ENCODE data around the gene OR1E1.
"Not testable (repeated sequence)": the region's sequence is repeated elsewhere in the genome, so short reads cannot be mapped to it uniquely, and the experiment has no call there.

Gene OR1E1

DNA sequence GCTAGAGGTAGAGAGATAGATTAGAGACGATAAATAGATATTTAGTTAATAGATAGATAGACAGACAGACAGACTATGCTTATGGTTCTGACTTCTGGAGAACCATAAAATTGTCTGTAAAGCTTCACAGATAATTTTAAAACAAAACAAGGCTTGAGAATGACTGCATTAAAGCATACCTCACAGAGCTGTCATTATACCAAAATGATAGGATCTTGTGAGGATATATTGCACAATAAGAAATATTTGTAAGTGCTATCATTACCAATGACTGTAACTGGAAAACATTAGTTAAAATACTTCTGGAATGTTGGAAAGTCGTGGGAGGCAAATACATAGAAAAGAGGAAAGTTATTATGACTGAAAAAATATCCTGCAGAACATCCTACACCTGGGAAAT, 3.6 kb upstream of the OR1E1 start:
- H3K9me3 ChIP-seq (ENCODE audit: control insufficient read depth, insufficient read depth, low read depth, low read length): no peaks in the 10 kb centered on the region
- no peak for TF ChIP-seq SP3 (tag by site-specific recombination; IDR thresholded peaks at IDR 0.05)
- H3K4me1 ChIP-seq (ENCODE audit: control insufficient read depth, insufficient read depth, low read length): no peaks in the 10 kb centered on the region
- no peak overlapping the region for H3K27ac ChIP-seq (ENCODE audit: extremely low read depth, low read depth, low read length)
- CTCF ChIA-PET: no interaction called here
- no peak overlapping the region for H3K4me3 ChIP-seq (ENCODE audit: low read depth, low read length)
- POLR2A ChIA-PET: no interaction called here
- no peaks in the 10 kb centered on the region for H3K36me3 ChIP-seq (ENCODE audit: control insufficient read depth in 2 of 2, insufficient read depth in 1 of 2, low read length in 2 of 2)

DNA sequence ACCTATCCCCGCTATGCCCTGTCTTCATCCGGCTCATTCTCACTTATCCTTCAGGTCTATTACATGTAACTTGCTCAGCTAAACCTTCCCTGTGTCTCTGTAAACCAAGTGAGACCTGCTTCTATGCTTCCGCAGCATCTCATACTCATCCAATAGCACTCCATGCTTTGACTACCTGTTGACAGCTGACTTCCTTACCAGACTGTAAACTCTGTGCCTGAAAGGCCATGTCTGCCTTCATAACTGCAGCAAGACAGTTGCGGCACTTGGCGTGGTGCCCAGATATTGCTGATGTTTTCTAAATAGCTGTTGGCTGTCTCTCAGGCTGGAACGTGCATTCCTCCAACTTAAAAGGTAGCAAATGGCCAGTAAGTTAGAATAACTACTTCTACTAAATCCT, 1.8 kb upstream of the OR1E1 start:
- POLR2A ChIA-PET: no interaction called here
- TF ChIP-seq GLI2 (tag by site-specific recombination; IDR thresholded peaks at IDR 0.05; ENCODE audit: borderline replicate concordance, low read depth) (no peak), ZBTB20 (tag by site-specific recombination; IDR thresholded peaks at IDR 0.05) (no peak), ZNF626 (tag by site-specific recombination; IDR thresholded peaks at IDR 0.05) (no peak), SCRT1 (tag by site-specific recombination; IDR thresholded peaks at IDR 0.05; ENCODE audit: borderline replicate concordance) (peak; percentile 59; the same call in 1 of the 2 replicates), SCRT2 (tag by site-specific recombination; IDR thresholded peaks at IDR 0.05) (peak; percentile 86)
- no peaks in the 10 kb centered on the region for H3K4me1 ChIP-seq (ENCODE audit: control insufficient read depth, insufficient read depth, low read length)
- H3K4me3 ChIP-seq (ENCODE audit: low read depth, low read length): no peak overlapping the region
- no peaks in the 10 kb centered on the region for H3K9me3 ChIP-seq (ENCODE audit: control insufficient read depth, insufficient read depth, low read depth, low read length)
- H3K36me3 ChIP-seq (ENCODE audit: control insufficient read depth in 2 of 2, insufficient read depth in 1 of 2, low read length in 2 of 2): no peaks in the 10 kb centered on the region
- CTCF ChIA-PET: no interaction called here
- no peak overlapping the region for H3K27ac ChIP-seq (ENCODE audit: extremely low read depth, low read depth, low read length)

DNA sequence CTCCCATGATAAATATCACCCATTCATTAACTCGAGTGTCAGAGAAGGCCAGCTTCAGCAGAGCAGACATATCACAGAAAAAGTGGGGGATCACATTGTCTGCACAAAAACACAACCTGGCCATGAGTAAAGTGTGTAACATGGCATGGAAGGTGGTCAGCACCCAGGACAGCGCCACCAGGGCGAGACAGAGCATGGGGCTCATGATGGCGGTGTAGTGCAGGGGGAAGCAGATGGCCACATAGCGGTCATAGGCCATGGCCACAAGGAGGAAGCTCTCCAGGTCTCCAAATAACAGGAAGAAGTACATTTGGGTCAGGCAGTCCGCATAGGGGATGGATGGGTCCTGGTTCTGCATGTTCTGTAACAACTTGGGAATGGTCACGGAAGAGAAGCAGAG, 409 bp downstream of the OR1E1 start:
- H3K36me3 ChIP-seq (ENCODE audit: control insufficient read depth in 2 of 2, insufficient read depth in 1 of 2, low read length in 2 of 2); CTCF ChIA-PET; H3K9me3 ChIP-seq (ENCODE audit: control insufficient read depth, insufficient read depth, low read depth, low read length); H3K4me1 ChIP-seq (ENCODE audit: control insufficient read depth, insufficient read depth, low read length); POLR2A ChIA-PET; H3K4me3 ChIP-seq (ENCODE audit: low read depth, low read length); H3K27ac ChIP-seq (ENCODE audit: extremely low read depth, low read depth, low read length): not testable (repeated sequence)
- TF ChIP-seq, protein P1, sequence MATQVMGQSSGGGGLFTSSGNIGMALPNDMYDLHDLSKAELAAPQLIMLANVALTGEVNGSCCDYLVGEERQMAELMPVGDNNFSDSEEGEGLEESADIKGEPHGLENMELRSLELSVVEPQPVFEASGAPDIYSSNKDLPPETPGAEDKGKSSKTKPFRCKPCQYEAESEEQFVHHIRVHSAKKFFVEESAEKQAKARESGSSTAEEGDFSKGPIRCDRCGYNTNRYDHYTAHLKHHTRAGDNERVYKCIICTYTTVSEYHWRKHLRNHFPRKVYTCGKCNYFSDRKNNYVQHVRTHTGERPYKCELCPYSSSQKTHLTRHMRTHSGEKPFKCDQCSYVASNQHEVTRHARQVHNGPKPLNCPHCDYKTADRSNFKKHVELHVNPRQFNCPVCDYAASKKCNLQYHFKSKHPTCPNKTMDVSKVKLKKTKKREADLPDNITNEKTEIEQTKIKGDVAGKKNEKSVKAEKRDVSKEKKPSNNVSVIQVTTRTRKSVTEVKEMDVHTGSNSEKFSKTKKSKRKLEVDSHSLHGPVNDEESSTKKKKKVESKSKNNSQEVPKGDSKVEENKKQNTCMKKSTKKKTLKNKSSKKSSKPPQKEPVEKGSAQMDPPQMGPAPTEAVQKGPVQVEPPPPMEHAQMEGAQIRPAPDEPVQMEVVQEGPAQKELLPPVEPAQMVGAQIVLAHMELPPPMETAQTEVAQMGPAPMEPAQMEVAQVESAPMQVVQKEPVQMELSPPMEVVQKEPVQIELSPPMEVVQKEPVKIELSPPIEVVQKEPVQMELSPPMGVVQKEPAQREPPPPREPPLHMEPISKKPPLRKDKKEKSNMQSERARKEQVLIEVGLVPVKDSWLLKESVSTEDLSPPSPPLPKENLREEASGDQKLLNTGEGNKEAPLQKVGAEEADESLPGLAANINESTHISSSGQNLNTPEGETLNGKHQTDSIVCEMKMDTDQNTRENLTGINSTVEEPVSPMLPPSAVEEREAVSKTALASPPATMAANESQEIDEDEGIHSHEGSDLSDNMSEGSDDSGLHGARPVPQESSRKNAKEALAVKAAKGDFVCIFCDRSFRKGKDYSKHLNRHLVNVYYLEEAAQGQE (tag by site-specific recombination; IDR thresholded peaks at IDR 0.05): peak; percentile 84

DNA sequence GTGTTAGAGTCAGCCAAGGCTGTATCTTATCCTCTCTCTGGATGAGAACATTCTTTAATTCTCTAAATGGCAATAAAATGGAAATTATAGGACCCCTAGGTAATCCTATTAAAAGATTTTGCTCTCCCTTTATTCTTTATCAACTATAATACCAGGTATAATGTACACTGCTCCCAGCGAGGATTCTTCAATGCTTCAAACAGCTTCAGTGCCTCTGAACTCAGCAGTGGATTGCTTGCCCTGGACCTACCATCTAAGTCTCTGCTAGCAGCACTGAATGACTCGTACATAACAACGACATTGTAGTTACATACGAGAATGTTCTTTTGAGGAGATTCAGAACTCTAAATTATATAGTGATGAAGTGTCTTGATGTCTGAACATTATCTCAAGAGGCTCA, 8.4 kb downstream of the OR1E1 start:
- ChIA-PET POLR2A (no interaction called here), CTCF (no interaction called here)
- H3K9me3 ChIP-seq (ENCODE audit: control insufficient read depth, insufficient read depth, low read depth, low read length): no peaks in the 10 kb centered on the region; the same call in 1 of the 2 replicates
- TF ChIP-seq ZNF2 (tag by site-specific recombination; IDR thresholded peaks at IDR 0.05): no peak
- TF ChIP-seq, protein P2, sequence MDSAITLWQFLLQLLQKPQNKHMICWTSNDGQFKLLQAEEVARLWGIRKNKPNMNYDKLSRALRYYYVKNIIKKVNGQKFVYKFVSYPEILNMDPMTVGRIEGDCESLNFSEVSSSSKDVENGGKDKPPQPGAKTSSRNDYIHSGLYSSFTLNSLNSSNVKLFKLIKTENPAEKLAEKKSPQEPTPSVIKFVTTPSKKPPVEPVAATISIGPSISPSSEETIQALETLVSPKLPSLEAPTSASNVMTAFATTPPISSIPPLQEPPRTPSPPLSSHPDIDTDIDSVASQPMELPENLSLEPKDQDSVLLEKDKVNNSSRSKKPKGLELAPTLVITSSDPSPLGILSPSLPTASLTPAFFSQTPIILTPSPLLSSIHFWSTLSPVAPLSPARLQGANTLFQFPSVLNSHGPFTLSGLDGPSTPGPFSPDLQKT (IDR thresholded peaks at IDR 0.05; ENCODE audit: borderline replicate concordance, low read depth, low read length): no peak
- no peak for TF ChIP-seq ZNF510 (tag by site-specific recombination; IDR thresholded peaks at IDR 0.05; ENCODE audit: insufficient replicate concordance)
- TF ChIP-seq ZNF112 (tag by site-specific recombination; IDR thresholded peaks at IDR 0.05): no peak
- H3K4me3 ChIP-seq (ENCODE audit: low read depth, low read length): no peak overlapping the region
- no peak overlapping the region for H3K27ac ChIP-seq (ENCODE audit: extremely low read depth, low read depth, low read length)
- no peaks in the 10 kb centered on the region for H3K36me3 ChIP-seq (ENCODE audit: control insufficient read depth in 2 of 2, insufficient read depth in 1 of 2, low read length in 2 of 2)
- H3K4me1 ChIP-seq (ENCODE audit: control insufficient read depth, insufficient read depth, low read length): no peaks in the 10 kb centered on the region

Data from HEK293 (cell line).